ENCODE measurements around the gene MXD4.

Gene MXD4

DNA sequence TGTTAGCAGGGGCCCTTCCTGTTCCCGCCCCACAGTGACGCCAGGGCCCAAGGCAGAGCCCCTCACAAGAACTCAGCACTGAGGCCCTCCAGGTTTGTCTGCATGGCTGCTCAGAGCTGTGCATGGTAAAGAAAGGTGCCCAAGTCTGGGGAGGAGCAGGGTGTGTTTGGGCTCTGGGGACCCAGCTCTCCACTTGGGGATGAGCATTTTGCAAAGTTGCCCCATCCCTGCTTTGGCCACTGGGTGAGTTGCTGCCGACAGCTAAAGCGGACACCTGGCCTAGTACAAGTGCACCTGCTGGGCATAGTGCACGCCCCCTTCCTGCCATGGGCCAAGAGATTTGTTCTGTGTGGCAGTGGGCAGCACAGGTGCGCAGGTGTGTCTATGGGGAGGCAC is 2.0 kb upstream of the MXD4 start:
- no peak for DNase-seq (ENCODE audit: low spot score)

DNA sequence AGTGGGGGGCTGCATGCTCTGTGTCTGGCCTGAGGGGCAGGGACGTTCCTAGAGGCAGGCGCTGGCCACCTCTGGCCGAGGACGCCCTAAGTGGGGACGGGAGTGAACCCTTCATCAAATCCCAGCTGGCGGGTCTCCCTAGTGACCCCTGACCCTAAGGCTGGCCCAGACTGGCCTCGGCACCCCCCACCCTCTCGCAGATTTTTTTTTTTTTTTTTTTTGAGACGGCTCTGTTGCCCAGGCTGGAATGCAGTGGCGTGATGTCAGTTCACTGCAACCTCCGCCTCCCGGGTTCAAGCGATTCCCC is 988 bp upstream of the MXD4 start:
- DNase-seq (ENCODE audit: low spot score), result no peak

DNA sequence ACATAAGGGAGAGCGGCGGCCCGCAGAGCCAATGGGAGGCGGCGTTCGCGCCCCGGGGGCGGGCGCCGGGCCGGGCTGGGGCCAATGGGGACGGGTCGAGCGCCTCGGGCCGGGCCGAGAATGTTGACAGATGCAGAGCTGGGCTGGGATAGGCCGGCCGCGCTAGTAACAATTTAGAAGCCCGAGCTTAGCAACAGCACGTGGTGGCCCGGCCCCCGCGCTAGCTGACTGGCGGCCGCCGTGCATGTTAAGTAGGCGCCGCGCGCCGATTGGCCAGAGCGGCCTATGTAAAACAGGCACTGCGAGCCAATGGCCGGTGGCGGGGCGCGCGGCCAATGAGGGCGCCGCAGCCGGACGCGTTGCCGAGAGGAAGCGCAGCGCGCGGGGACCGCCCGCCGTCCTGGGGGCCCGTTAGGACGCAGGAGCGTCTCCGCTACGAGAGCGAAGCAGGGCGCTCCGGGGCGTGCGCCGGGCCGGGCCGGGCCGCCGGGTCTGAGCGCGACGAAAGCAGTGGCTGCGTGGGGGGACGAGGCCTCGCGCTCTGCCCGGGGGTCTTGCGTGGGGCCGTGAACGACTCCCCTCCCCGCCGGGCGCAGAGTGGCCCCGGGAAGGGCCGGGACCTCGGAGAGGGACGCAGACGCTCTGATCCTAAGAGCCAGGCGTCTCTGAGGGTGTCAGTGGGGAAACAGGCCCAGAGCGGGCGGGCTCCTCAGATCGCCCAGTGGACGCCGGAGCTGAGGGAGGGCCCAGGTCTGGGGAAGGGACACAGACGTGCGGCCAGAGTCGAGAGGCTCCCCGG is 435 bp upstream of the MXD4 start:
- peak; percentile 100 for DNase-seq (ENCODE audit: low spot score)

DNA sequence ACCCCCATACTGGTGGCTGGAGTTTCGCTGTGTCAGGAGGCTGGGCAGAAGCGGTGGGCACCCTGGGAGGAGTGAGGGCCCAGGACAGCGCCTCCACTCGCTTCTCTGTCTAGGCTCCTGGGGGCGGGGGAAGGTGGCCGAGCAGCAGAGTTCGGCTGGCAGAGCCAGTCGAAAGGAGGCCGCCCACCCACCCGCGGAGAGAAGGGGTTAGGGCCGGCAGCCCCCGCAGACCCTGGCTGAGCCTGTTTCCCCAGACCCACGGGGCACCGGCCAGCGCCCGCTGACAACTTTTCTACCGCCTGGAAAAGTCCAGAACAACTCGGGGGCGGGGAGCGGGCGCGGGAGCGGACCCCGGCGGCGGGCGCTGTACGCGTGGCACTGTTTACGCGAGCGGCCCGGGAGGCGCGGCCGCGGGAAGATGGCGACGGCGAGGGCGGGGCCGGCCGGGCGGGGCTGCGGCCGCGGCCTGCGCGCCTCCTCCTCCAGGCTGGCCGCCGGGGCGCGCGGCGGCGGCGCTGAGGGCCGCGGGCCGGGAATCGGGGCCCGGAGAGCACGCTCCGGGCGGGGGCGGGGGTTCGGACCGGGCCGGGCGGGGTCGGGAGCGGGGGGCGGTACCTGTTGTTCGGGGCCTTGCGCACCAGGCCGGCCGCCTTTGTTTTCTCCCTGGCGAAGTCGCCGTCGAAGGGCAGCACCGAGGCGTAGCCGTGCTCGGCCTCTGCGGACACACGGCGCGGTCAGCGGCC is 628 bp downstream of the MXD4 start:
- no peak for DNase-seq (ENCODE audit: low spot score)

- DNase-seq (ENCODE audit: low spot score), result no peak
These were observed 1.4 kb downstream of the MXD4 start for GRCh38 chr4:2260344-2261109.

DNA sequence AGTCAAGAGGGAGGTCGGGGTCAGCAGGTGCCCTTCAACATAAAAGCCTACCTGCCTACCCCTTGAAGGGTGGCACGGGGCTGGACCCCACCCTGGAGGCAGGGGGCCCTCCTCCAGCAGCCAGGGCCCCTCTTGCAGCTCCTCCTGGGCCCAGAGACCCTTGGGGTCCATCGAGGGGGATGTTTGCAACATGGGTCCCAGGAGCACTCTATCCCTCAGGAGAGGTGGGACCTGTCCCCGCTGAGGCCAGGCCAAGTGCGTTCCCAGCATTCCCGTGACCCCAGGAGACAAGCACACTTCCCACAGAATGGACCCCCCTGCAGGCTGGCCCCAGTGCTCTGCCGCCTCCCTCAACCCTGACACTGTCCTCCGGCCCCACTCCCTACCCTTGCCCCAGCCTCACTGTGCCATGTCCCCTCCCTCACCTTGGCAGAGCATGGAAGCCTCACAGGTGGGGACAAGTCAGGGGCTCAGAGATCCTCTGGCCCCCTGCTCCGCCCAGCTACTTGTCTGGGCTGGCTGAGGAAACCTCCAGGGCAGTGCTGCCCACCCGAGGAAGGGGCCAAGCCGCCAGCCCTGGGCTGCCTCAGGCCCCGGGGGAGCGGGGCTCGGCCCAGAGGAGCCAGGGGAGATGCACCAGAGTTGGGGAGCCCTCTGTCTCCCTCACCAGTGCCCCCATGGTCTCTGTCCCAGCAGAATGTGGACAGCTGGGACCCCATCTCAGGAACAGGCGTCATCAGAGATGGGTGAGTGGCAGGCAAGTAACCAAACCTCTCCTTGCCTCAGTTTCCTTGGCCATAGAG is 2.2 kb downstream of the MXD4 start:
- DNase-seq (ENCODE audit: low spot score), result no peak

DNA sequence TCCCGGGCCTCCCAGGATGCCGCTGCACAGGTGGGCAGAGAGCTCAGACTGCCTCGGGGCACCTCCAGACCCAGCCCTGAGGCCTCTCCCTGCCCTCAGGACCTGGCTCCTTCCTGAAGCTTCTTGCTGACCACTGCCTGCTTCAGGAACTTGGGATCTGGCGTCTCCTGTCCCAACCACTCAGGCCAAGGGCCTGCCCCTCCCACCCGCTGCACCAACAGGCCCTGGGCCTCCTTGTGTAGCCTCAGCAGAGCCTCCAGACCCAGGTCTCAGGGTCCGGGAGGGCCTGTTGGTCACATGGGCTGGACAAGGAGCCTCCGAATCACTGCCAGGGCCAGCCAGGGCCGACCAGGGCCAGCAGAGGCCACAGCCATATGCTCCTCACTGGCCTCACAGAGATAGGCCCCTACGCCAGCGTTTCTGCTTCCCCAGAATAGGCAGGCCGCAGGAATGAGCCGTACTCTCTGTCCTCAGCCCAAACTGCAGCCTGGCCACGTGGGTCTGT is 2.8 kb downstream of the MXD4 start:
- DNase-seq (ENCODE audit: low spot score), result peak; percentile 59

DNA sequence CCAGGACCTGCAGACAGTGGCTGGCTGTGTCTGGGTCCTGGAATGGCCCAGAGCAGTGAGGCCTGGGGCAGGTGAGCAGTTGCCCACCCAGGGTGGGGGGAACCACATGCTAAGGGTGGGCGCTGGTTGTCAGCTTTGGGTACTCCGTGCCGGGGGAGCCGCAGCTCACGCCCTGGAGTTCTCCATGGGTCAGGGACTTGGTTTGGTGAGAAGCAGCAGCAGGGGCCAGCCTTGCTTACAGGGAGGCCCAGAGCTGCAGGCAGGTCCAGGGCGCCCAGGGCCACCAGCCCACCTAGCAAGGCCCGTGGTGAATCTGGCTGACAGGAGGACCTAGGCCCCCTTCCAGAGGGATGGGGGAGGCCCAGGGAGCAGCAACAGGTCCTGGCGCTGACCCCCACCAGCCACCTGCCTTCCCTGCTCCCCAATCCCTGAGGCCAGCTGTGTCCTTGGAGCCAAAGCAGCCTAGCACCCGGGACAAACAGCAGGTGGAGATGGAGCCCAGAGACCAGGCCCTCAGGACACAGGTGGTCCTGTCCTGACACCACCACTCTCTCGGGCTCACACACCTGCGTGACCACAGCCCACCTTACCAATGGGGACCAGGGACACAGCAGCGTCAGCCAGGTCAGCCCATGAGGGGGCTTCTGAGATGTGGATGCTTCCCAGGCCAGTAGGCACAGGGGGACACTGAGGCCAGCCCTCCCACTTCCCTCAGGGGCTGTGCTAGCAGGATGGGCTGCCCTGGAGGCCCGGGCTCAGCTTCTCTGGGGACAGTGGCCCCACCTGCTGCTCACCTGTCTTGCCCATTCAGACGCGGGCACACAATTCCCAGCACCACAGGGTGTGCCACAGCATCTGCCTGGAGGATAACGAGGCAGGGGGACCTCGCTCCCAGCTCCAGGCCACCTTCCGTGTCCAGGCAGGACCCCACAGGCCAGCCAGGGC is 3.5 kb downstream of the MXD4 start:
- no peak for DNase-seq (ENCODE audit: low spot score)

DNA sequence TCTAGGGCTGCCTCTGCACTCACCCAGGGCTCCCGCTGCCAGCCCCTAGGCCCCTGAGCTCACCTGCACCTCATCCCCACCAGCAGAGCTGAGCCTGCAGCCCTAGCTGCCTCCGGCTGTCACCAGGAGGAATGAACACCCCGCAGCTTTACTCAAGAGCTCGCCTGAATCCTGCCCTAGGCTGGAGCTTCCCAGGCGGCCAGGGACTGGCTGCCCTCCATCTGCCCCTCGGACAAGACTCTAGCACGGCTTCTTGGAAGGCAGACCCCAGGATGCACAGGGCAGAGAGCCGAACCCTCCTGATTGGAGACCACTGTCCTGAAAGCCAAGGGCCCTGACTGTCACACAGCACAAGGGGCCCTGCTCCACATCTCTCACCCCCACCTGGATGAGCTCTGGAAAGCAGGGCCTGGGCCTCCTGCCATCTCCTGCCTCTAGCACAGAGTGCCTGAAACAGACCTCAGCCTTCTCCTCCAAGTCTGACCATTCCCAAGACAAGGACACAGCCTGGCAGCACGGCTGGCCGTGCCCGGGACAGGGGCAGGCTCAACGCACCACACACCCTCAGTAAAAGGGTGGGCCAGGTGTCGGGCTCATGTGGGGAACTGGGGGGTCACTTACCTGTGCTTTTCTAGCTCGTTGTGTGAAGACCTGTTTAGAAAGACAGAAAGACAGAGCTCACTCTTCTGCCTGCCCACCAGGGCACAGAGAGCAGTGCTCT is 4.4 kb downstream of the MXD4 start:
- peak; percentile 73 for DNase-seq (ENCODE audit: low spot score)

GRCh38 chr4:2256781-2257191 is 5.1 kb downstream of the MXD4 start:
- no peak for DNase-seq (ENCODE audit: low spot score)

DNA sequence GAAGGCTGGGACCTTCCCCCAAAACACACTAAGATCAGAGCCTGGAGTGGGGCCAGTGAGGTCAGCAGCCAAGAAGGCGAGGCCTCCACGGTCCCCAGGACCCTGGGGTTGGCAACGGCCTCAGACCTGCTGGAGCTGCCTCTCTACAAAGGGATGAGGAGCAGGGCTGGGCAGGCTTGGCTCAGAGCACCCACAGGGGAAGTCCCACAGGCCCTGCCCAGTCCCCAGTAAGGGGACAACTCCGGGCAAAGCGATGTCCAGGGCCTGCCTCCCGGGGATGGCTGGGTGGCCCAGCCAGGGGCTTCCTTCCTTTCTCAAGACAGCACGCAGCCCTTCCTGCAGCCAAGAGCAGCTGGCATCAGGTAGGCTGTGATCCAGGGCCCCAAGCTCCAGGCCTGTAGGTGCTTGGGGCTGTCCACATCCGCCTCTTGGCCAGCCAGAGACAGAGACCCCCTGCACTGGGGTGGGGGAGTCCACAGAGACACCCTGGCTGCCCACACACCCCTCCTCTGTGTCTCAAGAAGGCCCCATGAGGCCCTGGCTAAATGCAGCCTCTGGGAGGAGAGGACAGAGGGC is 5.7 kb downstream of the MXD4 start:
- peak; percentile 20 for DNase-seq (ENCODE audit: low spot score)

DNA sequence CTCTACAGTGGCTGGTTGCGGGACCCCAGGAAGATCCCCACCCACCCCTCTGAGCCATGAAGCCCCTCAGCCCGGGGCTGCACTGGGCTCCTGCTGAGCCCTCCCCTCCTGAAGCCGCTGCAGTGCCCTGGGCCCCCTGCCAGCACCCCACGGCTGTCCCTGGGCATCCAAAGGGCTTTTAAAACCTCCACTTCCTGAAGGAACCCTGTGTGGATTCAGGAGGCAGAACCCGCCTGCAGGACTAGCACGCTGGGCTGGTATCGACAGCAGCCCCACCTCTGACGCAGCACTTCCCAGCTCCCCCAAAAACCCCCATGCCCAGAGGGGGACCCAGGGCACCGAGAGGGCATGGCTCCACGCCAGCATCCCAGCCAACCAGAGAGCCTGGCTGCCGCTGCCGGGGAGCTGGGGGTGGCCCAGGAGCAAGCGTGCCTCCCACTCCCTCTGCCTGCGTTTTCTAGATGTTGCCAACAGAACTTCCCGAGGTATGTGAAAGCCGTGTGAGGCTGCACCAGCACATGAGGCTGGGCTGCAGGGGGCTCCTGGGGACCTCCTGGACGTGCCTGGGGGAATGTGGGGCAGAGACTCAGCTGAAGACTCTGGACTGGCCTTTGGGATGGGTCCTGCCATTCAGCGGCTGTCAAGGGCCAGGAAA is 6.3 kb downstream of the MXD4 start:
- DNase-seq (ENCODE audit: low spot score), result peak; percentile 82

DNA sequence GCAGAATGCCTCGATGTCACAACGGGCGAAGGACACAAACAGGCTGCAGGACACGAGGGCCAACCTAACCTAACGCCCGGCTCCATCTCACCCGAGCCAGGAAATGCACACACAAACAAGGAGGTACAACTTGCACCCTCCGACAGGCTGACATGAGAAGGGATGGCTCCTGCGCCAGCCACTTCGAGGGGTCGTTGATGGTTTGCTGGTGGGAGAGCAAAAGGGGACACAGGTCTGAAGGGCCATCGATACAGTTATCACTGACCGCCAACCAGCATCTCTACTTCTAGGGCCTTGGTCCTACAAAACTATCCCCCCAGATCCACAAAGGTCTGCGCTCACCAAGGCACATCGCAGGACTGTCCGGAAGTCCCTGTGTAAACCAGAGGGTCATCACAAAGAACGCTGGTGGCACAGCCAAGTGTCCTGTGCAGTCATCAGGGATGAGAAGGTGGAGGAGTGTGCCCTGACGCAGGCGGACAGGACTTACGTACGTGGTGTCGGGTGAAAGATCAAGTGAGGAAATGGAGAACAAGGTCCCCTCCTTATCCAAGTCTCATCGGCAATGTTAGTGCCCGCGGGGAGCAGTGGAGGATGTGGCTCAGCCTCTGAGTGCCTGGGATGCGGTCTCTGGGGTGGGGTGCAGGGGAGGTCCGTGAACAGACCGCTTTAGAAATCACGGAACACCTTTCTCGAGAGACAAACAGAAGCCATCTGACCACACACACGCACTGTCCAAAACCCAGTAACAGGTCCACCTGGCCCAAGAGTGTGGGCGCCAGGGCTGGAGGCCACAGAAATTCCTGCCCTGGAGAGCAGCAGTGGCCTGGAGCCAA is 7.0 kb downstream of the MXD4 start:
- DNase-seq (ENCODE audit: low spot score), result peak; percentile 85

- peak; percentile 37 for DNase-seq (ENCODE audit: low spot score)
These were observed 8.5 kb downstream of the MXD4 start for GRCh38 chr4:2253160-2254084.

GRCh38 chr4:2252530-2253091 is 9.3 kb downstream of the MXD4 start:
- no peak for DNase-seq (ENCODE audit: low spot score)

- no peak for DNase-seq (ENCODE audit: low spot score)
These were observed 9.9 kb downstream of the MXD4 start for GRCh38 chr4:2251795-2252529.

Data from cerebellar cortex (tissue), 1 donor.